ENCODE measurements around the gene ADAMTS8.

GRCh38 chr11:130421697-130422096 lies 6.7 kb downstream of the ADAMTS8 start:
- TF ChIP-seq, protein P1, sequence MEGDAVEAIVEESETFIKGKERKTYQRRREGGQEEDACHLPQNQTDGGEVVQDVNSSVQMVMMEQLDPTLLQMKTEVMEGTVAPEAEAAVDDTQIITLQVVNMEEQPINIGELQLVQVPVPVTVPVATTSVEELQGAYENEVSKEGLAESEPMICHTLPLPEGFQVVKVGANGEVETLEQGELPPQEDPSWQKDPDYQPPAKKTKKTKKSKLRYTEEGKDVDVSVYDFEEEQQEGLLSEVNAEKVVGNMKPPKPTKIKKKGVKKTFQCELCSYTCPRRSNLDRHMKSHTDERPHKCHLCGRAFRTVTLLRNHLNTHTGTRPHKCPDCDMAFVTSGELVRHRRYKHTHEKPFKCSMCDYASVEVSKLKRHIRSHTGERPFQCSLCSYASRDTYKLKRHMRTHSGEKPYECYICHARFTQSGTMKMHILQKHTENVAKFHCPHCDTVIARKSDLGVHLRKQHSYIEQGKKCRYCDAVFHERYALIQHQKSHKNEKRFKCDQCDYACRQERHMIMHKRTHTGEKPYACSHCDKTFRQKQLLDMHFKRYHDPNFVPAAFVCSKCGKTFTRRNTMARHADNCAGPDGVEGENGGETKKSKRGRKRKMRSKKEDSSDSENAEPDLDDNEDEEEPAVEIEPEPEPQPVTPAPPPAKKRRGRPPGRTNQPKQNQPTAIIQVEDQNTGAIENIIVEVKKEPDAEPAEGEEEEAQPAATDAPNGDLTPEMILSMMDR (IDR thresholded peaks at IDR 0.05): no peak
- no peak for TF ChIP-seq POLR2AphosphoS5 (IDR thresholded peaks at IDR 0.05)

Measured in esophagus muscularis mucosa (tissue), 3 donors.